Smooth muscle cell (in vitro differentiated cells): ENCODE results near the gene ADAM33. TPM values are rescaled to one million over a fixed set of nuclear protein-coding genes. Genes with fewer than 3 reads are reported as not detected.

Source experiments
- DNase-seq: peaks from one replicate; lab custom pipeline; 2025; ENCODE audit not compliant: unreplicated experiment; lab: John Stamatoyannopoulos, UW
- H2AFZ ChIP-seq: fragments of 200-600 bp; sonication (generic); 2 replicates; pipeline ENCODE4 v1.6.0; 2016; ENCODE audit warnings: antibody characterized with exemption, low read depth, mild to moderate bottlenecking
- H3F3A ChIP-seq: fragments of 200-600 bp; sonication (generic); 2 replicates; pipeline ENCODE4 v1.6.0; 2017; ENCODE audit warnings: antibody characterized with exemption, low read depth
- H3K27ac ChIP-seq: fragments of 200-600 bp; sonication (generic); 2 replicates; pipeline ENCODE4 v1.5.1; 2016; ENCODE audit warnings: low read depth, mild to moderate bottlenecking
- H3K27me3 ChIP-seq: fragments of 200-600 bp; sonication (generic); 2 replicates; pipeline ENCODE4 v1.6.1; 2016; ENCODE audit warnings: low read depth, mild to moderate bottlenecking
- H3K36me3 ChIP-seq: fragments of 200-600 bp; sonication (generic); 2 replicates; pipeline ENCODE4 v1.5.1; 2016; ENCODE audit warnings: low read depth
- H3K4me1 ChIP-seq: fragments of 200-600 bp; sonication (generic); 2 replicates; pipeline ENCODE4 v1.5.1; 2016; ENCODE audit warnings: low read depth
- H3K4me2 ChIP-seq: fragments of 200-600 bp; sonication (generic); 2 replicates; pipeline ENCODE4 v1.6.0; 2016; ENCODE audit warnings: mild to moderate bottlenecking
- H3K4me3 ChIP-seq: fragments of 200-600 bp; sonication (generic); 2 replicates; pipeline ENCODE4 v1.5.1; 2016; ENCODE audit warnings: mild to moderate bottlenecking
- H3K79me2 ChIP-seq: fragments of 200-600 bp; sonication (generic); 2 replicates; pipeline ENCODE4 v1.6.0; 2016; ENCODE audit warnings: low read depth, mild to moderate bottlenecking
- H3K9ac ChIP-seq: fragments of 200-600 bp; sonication (generic); 2 replicates; pipeline ENCODE4 v1.6.0; 2016; ENCODE audit warnings: low read depth
- H3K9me3 ChIP-seq: fragments of 200-600 bp; sonication (generic); replicated peaks from 2 replicates; pipeline ENCODE4 v1.5.1; 2016; ENCODE audit warnings: low read depth
- H4K20me1 ChIP-seq: fragments of 200-600 bp; sonication (generic); 2 replicates; pipeline ENCODE4 v1.6.0; 2016; ENCODE audit warnings: low read depth
- CTCF ChIP-seq: fragments of 200-600 bp; sonication (generic); IDR thresholded peaks from 2 replicates; pipeline ENCODE4 v1.5.1; 2017; ENCODE audit warnings: borderline replicate concordance, mild to moderate bottlenecking, antibody characterized with exemption; ENCODE audit not compliant: insufficient read depth, poor library complexity, severe bottlenecking
- WGBS: methylation state at CpG from one replicate; pipeline ENCODE4 v1.1.7; 2016; ENCODE audit warnings: low lambda C conversion rate; 5-methylcytosine and 5-hydroxymethylcytosine counted together
- polyA plus RNA-seq: library from polyadenylated mRNA; unstranded; fragments of >200 nt; fragmentation: Nextera tagmentation; extraction: Ambion mirVana; gene quantifications from 2 replicates; pipeline ENCODE4 v1.2.1, GENCODE V29; 2016
- total RNA-seq: library from RNA; depleted of rRNA; stranded (reverse); fragments of >200 nt; gene quantifications from 2 replicates; pipeline ENCODE4 v1.2.3, GENCODE V29; 2014

Gene ADAM33
- total and polyA plus RNA-seq, 2 experiments from 2014 or later, result 5.1 to 7.4 TPM

DNA sequence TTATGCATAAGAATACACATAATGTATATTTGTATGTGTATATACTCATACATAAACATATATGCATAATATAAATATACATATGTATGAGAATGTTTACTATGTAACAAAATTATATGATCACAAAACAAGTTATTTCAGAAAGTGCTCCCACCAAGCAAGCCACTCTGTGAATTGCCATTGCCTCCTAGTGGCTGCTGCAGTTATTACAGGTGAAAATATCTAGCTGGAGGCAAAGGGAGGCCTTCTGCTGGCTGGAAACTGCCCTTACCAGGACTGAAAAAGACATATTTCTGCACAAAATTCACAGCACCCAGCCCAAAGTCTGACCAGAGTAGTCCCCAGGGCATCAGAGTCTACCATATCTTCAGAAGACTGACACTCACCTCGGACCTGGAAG lies 14.4 kb upstream of the ADAM33 start:
- WGBS, result 100% methylated on average over 1 of the region's 1 CpG
- Histone ChIP-seq H2AFZ (no peak overlapping the region), H3K9ac (no peak overlapping the region), H3K4me3 (no peak overlapping the region), H3K27ac (no peak overlapping the region), H3F3A (no peaks in the 10 kb centered on the region), H3K27me3 (no peaks in the 10 kb centered on the region), H3K4me1 (no peaks in the 10 kb centered on the region), H3K9me3 (no peaks in the 10 kb centered on the region), H3K36me3 (no peaks in the 10 kb centered on the region), H4K20me1 (no peaks in the 10 kb centered on the region), H3K79me2 (no peaks in the 10 kb centered on the region), H3K4me2 (no peak overlapping the region)
- TF ChIP-seq CTCF, result peak; percentile 35
- DNase-seq, result no peak

- WGBS, result 96% methylated on average over 5 of the region's 5 CpGs
- DNase-seq, result no peak
- H3K4me2 ChIP-seq, result no peak overlapping the region
- no peak overlapping the region for H3K4me3 ChIP-seq
- no peak overlapping the region for H3K27ac ChIP-seq
- H3K27me3 ChIP-seq, result no peaks in the 10 kb centered on the region
- H3K9ac ChIP-seq, result no peak overlapping the region
- no peak for TF ChIP-seq CTCF
- no peaks in the 10 kb centered on the region for H3K36me3 ChIP-seq
- H3K4me1 ChIP-seq, result no peaks in the 10 kb centered on the region
- no peaks in the 10 kb centered on the region for H3F3A ChIP-seq
- H3K79me2 ChIP-seq, result no peaks in the 10 kb centered on the region
- no peaks in the 10 kb centered on the region for H3K9me3 ChIP-seq
- H4K20me1 ChIP-seq, result no peaks in the 10 kb centered on the region
- no peak overlapping the region for H2AFZ ChIP-seq
Observed at GRCh38 chr20:3694864-3695263, 13.1 kb upstream of the ADAM33 start.

DNA sequence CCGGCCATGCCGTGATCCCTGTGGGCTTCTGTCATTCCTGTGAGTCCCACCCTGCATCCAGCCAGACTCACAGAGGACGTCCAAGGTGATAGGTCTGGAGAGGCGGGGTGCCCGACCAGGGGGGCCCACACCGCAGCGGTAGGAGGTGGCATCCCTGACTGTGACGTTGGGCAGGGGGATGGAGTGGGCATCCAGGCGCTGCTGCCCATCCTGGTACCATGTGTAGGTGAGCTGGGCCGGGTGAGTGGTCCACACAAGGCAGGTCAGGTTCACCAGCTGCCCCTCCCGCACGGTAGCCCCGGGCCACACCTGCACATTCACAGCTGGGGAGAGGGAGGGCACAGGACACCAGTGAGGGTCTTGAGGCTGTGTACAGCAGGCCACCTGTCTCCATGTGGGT lies 11.6 kb upstream of the ADAM33 start:
- Histone ChIP-seq H3K9ac (no peak overlapping the region), H3K4me3 (no peak overlapping the region), H3K79me2 (no peaks in the 10 kb centered on the region), H3K4me2 (no peak overlapping the region), H4K20me1 (no peaks in the 10 kb centered on the region), H3K36me3 (no peaks in the 10 kb centered on the region), H2AFZ (no peak overlapping the region), H3K27me3 (no peaks in the 10 kb centered on the region), H3F3A (no peaks in the 10 kb centered on the region), H3K4me1 (no peaks in the 10 kb centered on the region), H3K27ac (no peak overlapping the region), H3K9me3 (no peaks in the 10 kb centered on the region)
- TF ChIP-seq CTCF, result no peak
- 87% methylated on average over 13 of the region's 13 CpGs for whole genome bisulfite sequencing
- DNase-seq, result no peak

- Histone ChIP-seq H3K27me3 (no peaks in the 10 kb centered on the region), H3K9me3 (no peaks in the 10 kb centered on the region), H3K4me3 (no peak overlapping the region), H3K4me2 (no peak overlapping the region), H3K36me3 (no peaks in the 10 kb centered on the region), H3F3A (no peaks in the 10 kb centered on the region), H3K27ac (no peak overlapping the region), H2AFZ (no peak overlapping the region), H3K4me1 (no peaks in the 10 kb centered on the region), H4K20me1 (no peaks in the 10 kb centered on the region), H3K79me2 (no peaks in the 10 kb centered on the region), H3K9ac (no peak overlapping the region)
- WGBS, result 92% methylated on average over 17 of the region's 23 CpGs
- TF ChIP-seq CTCF, result no peak
- DNase-seq, result no peak
Observed at GRCh38 chr20:3692706-3693294, 11.0 kb upstream of the ADAM33 start.
